Measurements from ENCODE around the gene KLHDC3.

KLHDC3 gene

GRCh38 chr6:43032326-43032725, 18.3 kb downstream of the KLHDC3 start:
- no peak for TF ChIP-seq CTCF (conservative IDR thresholded peaks at IDR 0.05)
- H3K27ac ChIP-seq, result no peak overlapping the region

DNA sequence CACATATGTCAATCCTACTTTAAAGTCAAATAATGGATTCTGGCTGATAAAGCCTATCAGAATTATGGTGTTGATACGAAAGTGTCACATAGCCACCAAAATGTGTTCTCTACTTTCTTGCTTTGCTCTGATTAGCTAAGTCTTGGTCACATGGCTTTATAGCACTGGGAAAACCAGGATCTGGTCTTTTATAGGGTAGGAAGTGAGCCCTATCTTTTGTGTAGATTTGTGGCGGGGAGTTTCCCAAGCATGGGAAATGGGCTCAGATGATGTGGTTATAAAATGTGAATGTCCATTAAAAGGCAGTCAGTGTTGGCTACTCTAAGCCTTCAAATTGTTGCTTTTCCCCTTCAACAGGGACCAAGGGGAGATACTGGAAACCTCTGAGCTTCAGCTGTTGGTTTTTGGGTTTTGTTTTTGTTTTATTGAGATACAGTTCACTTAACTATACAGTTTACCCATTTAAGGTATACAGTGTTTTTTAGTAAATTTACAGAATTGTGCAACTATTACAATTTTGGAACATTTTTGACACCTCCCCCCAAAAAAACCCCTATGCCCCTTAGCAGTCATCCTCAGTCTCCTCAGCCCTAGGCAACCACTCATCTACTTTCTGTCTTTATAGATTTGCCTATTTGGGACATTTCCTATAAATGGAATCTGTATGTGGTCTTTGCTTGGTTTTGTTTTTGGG, 19.6 kb downstream of the KLHDC3 start:
- no peak overlapping the region for H3K27ac ChIP-seq
- no peak for TF ChIP-seq CTCF (conservative IDR thresholded peaks at IDR 0.05)

GRCh38 chr6:43034190-43034525, 20.1 kb downstream of the KLHDC3 start:
- TF ChIP-seq CTCF (conservative IDR thresholded peaks at IDR 0.05), result no peak
- no peak overlapping the region for H3K27ac ChIP-seq

GRCh38 chr6:43035495-43036194, 21.6 kb downstream of the KLHDC3 start:
- no peak for TF ChIP-seq CTCF (conservative IDR thresholded peaks at IDR 0.05)
- H3K27ac ChIP-seq, result no peak overlapping the region

DNA sequence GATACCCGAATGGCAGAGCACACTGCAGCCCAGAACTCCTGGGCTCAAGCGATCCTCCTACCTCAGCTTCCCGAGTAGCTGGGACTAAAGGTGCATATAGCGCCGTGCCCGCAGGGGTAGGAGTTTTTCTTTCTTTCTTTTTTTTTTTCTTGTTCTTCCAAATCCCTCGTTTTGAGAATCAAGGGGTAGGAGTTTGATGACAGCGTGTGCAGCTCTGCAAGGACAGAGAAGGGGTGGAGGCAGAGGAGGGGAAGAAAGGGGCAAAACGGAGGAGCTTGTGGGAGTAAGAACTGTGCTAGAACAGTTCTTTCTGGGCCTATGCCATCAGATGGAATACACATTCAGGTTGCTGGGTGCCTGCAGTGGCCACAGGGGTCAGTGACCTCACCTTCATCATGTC, 22.7 kb downstream of the KLHDC3 start:
- no peak overlapping the region for H3K27ac ChIP-seq
- TF ChIP-seq CTCF (conservative IDR thresholded peaks at IDR 0.05), result no peak

DNA sequence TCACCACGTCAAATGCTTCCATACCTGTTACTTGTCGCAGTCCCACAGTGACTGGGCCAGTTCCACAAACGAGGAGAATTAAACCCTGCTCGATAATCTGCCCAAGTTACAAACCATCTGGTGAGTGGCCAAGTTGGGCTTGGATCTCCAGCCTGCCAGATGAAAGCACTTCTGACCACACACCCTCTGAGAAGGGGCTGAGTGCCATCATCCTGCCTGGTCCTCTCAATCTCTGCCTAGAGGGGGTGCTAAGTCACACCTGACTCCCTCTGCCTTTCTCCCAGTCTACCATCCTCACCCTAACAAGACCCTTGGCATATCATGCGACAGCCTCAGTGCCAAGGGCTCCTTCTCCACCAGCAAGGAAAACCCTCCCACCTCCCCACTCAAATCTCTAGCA, 23.1 kb downstream of the KLHDC3 start:
- H3K27ac ChIP-seq, result no peak overlapping the region
- no peak for TF ChIP-seq CTCF (conservative IDR thresholded peaks at IDR 0.05)

- TF ChIP-seq CTCF (conservative IDR thresholded peaks at IDR 0.05), result no peak
- H3K27ac ChIP-seq, result no peak overlapping the region
Measured at GRCh38 chr6:43037706-43038105, 23.7 kb downstream of the KLHDC3 start.
